H4 (cell line): Measurements from ENCODE around the gene MAPT. TPM values are rescaled to one million over a fixed set of nuclear protein-coding genes. Genes with fewer than 3 reads are reported as not detected.
"Not testable (repeated sequence)": the region's sequence is repeated elsewhere in the genome, so short reads cannot be mapped to it uniquely, and the experiment has no call there.

Experiments used
- DNase-seq: peaks from one replicate; pipeline ENCODE4 v3.0.0-alpha.2; 2015; ENCODE audit warnings: low spot score
- total RNA-seq: library from RNA; depleted of rRNA; stranded (reverse); fragments of >200 nt; shearing (Covaris generic); gene quantifications from 2 replicates; pipeline ENCODE4 v1.2.3, GENCODE V29; 2014

MAPT gene
- total RNA-seq, 1 experiment from 2014 or later: 2.3 TPM

GRCh38 chr17:45991341-45991740 lies 97.0 kb downstream of the MAPT start:
- DNase-seq: no peak

- no peak for DNase-seq
These were observed 97.8 kb downstream of the MAPT start for GRCh38 chr17:45992175-45992574.

GRCh38 chr17:45992904-45993303 lies 98.5 kb downstream of the MAPT start:
- no peak for DNase-seq

GRCh38 chr17:45993962-45994627 lies 99.7 kb downstream of the MAPT start:
- DNase-seq: no peak

DNA sequence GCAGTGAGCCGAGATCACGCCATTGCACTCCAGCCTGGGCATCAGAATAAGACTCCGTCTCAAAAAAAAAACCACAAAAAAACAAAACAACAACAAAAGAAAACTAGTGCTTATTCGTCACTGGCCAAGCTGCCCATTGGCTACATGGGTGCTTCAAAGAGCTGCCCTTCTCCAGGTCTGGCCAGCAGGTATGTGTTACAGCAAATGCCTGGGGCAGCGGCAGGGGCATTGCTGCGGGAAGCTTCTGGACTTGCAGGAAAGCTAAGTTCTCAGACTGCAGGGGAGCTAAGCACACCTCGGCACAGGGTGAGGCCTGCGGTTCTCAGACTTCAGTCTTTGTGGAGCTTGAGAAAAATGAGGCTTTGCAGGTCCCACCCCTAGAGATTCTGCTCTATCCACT lies 100.6 kb downstream of the MAPT start:
- DNase-seq: no peak

DNA sequence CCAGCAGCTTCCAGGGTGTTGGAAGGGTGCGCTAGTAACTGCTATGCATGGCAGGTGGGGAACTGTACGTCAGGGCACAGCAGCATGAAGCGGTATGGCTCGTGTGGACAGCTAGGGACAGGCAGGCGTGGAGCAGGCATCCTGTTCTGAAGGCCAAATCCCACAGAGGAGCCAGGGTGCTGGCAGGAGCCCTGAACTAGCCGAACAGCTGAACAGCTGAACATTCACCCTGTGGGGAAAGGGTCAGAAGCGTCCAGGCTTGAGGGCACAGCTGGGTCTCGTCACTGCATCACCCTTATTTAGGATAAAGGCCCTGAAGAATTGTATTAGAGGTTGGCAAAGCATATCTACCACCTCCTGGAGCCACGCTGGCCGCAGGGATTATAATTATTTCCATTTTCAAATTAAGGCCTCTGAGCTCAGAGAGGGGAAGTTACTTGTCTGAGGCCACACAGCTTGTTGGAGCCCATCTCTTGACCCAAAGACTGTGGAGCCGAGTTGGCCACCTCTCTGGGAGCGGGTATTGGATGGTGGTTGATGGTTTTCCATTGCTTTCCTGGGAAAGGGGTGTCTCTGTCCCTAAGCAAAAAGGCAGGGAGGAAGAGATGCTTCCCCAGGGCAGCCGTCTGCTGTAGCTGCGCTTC lies 101.4 kb downstream of the MAPT start:
- no peak for DNase-seq

DNA sequence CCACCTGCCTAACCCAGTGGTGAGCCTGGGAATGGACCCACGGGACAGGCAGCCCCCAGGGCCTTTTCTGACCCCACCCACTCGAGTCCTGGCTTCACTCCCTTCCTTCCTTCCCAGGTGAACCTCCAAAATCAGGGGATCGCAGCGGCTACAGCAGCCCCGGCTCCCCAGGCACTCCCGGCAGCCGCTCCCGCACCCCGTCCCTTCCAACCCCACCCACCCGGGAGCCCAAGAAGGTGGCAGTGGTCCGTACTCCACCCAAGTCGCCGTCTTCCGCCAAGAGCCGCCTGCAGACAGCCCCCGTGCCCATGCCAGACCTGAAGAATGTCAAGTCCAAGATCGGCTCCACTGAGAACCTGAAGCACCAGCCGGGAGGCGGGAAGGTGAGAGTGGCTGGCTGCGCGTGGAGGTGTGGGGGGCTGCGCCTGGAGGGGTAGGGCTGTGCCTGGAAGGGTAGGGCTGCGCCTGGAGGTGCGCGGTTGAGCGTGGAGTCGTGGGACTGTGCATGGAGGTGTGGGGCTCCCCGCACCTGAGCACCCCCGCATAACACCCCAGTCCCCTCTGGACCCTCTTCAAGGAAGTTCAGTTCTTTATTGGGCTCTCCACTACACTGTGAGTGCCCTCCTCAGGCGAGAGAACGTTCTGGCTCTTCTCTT lies 102.1 kb downstream of the MAPT start:
- no peak for DNase-seq

DNA sequence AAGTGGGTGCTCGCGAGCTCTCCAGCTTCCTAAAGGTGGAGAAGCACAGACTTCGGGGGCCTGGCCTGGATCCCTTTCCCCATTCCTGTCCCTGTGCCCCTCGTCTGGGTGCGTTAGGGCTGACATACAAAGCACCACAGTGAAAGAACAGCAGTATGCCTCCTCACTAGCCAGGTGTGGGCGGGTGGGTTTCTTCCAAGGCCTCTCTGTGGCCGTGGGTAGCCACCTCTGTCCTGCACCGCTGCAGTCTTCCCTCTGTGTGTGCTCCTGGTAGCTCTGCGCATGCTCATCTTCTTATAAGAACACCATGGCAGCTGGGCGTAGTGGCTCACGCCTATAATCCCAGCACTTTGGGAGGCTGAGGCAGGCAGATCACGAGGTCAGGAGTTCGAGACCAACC lies 102.8 kb downstream of the MAPT start:
- DNase-seq: no peak

GRCh38 chr17:45997624-45998023 lies 103.3 kb downstream of the MAPT start:
- no peak for DNase-seq

DNA sequence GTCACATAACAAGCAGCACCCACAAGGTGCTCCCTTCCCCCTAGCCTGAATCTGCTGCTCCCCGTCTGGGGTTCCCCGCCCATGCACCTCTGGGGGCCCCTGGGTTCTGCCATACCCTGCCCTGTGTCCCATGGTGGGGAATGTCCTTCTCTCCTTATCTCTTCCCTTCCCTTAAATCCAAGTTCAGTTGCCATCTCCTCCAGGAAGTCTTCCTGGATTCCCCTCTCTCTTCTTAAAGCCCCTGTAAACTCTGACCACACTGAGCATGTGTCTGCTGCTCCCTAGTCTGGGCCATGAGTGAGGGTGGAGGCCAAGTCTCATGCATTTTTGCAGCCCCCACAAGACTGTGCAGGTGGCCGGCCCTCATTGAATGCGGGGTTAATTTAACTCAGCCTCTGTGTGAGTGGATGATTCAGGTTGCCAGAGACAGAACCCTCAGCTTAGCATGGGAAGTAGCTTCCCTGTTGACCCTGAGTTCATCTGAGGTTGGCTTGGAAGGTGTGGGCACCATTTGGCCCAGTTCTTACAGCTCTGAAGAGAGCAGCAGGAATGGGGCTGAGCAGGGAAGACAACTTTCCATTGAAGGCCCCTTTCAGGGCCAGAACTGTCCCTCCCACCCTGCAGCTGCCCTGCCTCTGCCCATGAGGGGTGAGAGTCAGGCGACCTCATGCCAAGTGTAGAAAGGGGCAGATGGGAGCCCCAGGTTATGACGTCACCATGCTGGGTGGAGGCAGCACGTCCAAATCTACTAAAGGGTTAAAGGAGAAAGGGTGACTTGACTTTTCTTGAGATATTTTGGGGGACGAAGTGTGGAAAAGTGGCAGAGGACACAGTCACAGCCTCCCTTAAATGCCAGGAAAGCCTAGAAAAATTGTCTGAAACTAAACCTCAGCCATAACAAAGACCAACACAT lies 104.9 kb downstream of the MAPT start, which contains the start of gene STH:
Gene STH (plus strand): TSS at position 264 of the 913 bp plus-strand sequence. CDS start 30 bp downstream, at position 294.
- DNase-seq: no peak

DNA sequence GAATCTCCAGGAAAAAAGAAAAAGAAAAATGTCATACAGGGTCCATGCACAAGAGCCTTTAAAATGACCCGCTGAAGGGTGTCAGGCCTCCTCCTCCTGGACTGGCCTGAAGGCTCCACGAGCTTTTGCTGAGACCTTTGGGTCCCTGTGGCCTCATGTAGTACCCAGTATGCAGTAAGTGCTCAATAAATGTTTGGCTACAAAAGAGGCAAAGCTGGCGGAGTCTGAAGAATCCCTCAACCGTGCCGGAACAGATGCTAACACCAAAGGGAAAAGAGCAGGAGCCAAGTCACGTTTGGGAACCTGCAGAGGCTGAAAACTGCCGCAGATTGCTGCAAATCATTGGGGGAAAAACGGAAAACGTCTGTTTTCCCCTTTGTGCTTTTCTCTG lies 105.5 kb downstream of the MAPT start:
- DNase-seq: no peak

DNA sequence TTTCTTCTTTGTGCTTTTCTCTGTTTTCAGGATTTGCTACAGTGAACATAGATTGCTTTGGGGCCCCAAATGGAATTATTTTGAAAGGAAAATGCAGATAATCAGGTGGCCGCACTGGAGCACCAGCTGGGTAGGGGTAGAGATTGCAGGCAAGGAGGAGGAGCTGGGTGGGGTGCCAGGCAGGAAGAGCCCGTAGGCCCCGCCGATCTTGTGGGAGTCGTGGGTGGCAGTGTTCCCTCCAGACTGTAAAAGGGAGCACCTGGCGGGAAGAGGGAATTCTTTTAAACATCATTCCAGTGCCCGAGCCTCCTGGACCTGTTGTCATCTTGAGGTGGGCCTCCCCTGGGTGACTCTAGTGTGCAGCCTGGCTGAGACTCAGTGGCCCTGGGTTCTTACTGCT lies 105.9 kb downstream of the MAPT start:
- no peak for DNase-seq

DNA sequence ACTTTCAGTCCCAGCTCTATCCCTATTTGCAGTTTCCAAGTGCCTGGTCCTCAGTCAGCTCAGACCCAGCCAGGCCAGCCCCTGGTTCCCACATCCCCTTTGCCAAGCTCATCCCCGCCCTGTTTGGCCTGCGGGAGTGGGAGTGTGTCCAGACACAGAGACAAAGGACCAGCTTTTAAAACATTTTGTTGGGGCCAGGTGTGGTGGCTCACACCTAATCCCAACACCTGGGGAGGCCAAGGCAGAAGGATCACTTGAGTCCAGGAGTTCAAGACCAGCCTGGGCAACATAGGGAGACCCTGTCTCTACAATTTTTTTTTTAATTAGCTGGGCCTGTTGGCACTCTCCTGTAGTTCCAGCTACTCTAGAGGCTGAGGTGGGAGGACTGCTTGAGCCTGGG lies 106.4 kb downstream of the MAPT start:
- DNase-seq: no peak

DNA sequence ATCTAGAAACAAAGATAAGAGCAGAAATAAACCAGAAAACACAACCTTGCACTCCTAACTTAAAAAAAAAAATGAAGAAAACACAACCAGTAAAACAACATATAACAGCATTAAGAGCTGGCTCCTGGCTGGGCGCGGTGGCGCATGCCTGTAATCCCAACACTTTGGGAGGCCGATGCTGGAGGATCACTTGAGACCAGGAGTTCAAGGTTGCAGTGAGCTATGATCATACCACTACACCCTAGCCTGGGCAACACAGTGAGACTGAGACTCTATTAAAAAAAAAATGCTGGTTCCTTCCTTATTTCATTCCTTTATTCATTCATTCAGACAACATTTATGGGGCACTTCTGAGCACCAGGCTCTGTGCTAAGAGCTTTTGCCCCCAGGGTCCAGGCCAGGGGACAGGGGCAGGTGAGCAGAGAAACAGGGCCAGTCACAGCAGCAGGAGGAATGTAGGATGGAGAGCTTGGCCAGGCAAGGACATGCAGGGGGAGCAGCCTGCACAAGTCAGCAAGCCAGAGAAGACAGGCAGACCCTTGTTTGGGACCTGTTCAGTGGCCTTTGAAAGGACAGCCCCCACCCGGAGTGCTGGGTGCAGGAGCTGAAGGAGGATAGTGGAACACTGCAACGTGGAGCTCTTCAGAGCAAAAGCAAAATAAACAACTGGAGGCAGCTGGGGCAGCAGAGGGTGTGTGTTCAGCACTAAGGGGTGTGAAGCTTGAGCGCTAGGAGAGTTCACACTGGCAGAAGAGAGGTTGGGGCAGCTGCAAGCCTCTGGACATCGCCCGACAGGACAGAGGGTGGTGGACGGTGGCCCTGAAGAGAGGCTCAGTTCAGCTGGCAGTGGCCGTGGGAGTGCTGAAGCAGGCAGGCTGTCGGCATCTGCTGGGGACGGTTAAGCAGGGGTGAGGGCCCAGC lies 107.3 kb downstream of the MAPT start:
- no peak for DNase-seq

- peak; percentile 59 for DNase-seq
These were observed 108.1 kb downstream of the MAPT start for GRCh38 chr17:46002311-46002972.

- no peak for DNase-seq
These were observed 108.6 kb downstream of the MAPT start for GRCh38 chr17:46002973-46003316.

DNA sequence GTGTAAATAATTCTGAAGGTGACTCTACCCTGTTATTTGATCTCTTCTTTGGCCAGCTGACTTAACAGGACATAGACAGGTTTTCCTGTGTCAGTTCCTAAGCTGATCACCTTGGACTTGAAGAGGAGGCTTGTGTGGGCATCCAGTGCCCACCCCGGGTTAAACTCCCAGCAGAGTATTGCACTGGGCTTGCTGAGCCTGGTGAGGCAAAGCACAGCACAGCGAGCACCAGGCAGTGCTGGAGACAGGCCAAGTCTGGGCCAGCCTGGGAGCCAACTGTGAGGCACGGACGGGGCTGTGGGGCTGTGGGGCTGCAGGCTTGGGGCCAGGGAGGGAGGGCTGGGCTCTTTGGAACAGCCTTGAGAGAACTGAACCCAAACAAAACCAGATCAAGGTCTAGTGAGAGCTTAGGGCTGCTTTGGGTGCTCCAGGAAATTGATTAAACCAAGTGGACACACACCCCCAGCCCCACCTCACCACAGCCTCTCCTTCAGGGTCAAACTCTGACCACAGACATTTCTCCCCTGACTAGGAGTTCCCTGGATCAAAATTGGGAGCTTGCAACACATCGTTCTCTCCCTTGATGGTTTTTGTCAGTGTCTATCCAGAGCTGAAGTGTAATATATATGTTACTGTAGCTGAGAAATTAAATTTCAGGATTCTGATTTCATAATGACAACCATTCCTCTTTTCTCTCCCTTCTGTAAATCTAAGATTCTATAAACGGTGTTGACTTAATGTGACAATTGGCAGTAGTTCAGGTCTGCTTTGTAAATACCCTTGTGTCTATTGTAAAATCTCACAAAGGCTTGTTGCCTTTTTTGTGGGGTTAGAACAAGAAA lies 109.8 kb downstream of the MAPT start:
- peak; percentile 46 for DNase-seq

- not testable (repeated sequence) for DNase-seq
These were observed 111.7 kb downstream of the MAPT start for GRCh38 chr17:46006082-46006481.

- DNase-seq: no peak
These were observed 113.2 kb downstream of the MAPT start for GRCh38 chr17:46007461-46007965.
